Panc1 (cell line): ENCODE measurements around the gene PIGM. TPM values are rescaled to one million over a fixed set of nuclear protein-coding genes. Genes with fewer than 3 reads are reported as not detected.

ENCODE experiments used
- ATAC-seq: fragments of 200-7000 bp; cut with Tn5 transposase; 2 replicates; pipeline ENCODE4 v1.9.1; 2020; ENCODE audit warnings: mild to moderate bottlenecking, moderate library complexity
- BruUV-seq: library from RNA; stranded (reverse); fragments of 400-500 nt; replicated peaks from 2 replicates; lab custom pipeline; 2021; lab: Mats Ljungman, UMichigan
- CTCF ChIA-PET: fragments of 300-600 bp; sonication (Branson Sonifier 250); formaldehyde crosslinking; loops from one replicate; lab custom pipeline; 2022; ENCODE audit warnings: antibody characterized with exemption; lab: Charles Lee
- POLR2A ChIA-PET: fragments of 300-600 bp; sonication (Branson Sonifier 250); formaldehyde crosslinking; loops from one replicate; lab custom pipeline; 2022; ENCODE audit warnings: antibody characterized with exemption; lab: Charles Lee
- DNase-seq: peaks from one replicate; pipeline ENCODE4 v3.0.0-alpha.2; 2010; ENCODE audit warnings: low read depth, low spot score
- H3K27ac ChIP-seq: 2 replicates; pipeline ENCODE4 v1.5.1; 2011; ENCODE audit warnings: mild to moderate bottlenecking, low read length, inconsistent platforms
- H3K27me3 ChIP-seq: fragments of 200-500 bp; sonication (Bioruptor generic); 2 replicates; pipeline ENCODE4 v1.6.0; 2014; ENCODE audit warnings: low read length, inconsistent platforms; ENCODE audit not compliant: control insufficient read depth, insufficient read depth
- H3K36me3 ChIP-seq: fragments of 200-500 bp; sonication (Bioruptor generic); 2 replicates; pipeline ENCODE4 v1.5.1; 2014; ENCODE audit warnings: inconsistent platforms, mild to moderate bottlenecking, low read length, moderate library complexity; ENCODE audit not compliant: control insufficient read depth, insufficient read depth
- H3K4me1 ChIP-seq: 2 replicates; pipeline ENCODE4 v1.5.1; 2011; ENCODE audit warnings: inconsistent platforms, mild to moderate bottlenecking, low read length, moderate library complexity; ENCODE audit not compliant: control insufficient read depth, insufficient read depth
- H3K4me3 ChIP-seq, 2 experiments: 2 replicates each; pipeline ENCODE4 v1.5.1; 2011 to 2012; ENCODE audit warnings: low read depth in 2 of 2, low read length in 2 of 2, mild to moderate bottlenecking in 2 of 2, inconsistent platforms in 1 of 2, moderate library complexity in 1 of 2
- H3K9me3 ChIP-seq: fragments of 200-500 bp; sonication (Bioruptor generic); 2 replicates; pipeline ENCODE4 v1.5.1; 2014; ENCODE audit warnings: low read depth, mild to moderate bottlenecking, inconsistent platforms, low read length, moderate library complexity; ENCODE audit not compliant: control insufficient read depth, insufficient read depth
- CTCF ChIP-seq: fragments of 450-650 bp; IDR thresholded peaks from 2 replicates; pipeline ENCODE4 v1.5.1; 2017; ENCODE audit warnings: mild to moderate bottlenecking
- POLR2AphosphoS5 ChIP-seq: IDR thresholded peaks from 2 replicates; pipeline ENCODE4 v1.6.1; 2012; ENCODE audit warnings: mild to moderate bottlenecking, low read depth, low read length, moderate library complexity
- REST ChIP-seq, 2 experiments: IDR thresholded peaks; 2 replicates each; pipeline ENCODE4 v1.6.1; 2011 to 2012; ENCODE audit warnings: low read depth in 2 of 2, control low read depth in 1 of 2, low read length in 1 of 2, mild to moderate bottlenecking in 1 of 2, moderate library complexity in 1 of 2; ENCODE audit not compliant: insufficient read depth in 1 of 2
- SIN3A ChIP-seq: IDR thresholded peaks from 2 replicates; pipeline ENCODE4 v1.6.1; 2012; ENCODE audit warnings: low read depth, mild to moderate bottlenecking, low read length, moderate library complexity, borderline replicate concordance; ENCODE audit not compliant: insufficient read depth
- TCF7L2 ChIP-seq: IDR thresholded peaks from 2 replicates; pipeline ENCODE4 v1.6.1; 2011; ENCODE audit warnings: mild to moderate bottlenecking, low read depth, low read length, inconsistent platforms
- in situ Hi-C: cut with HindIII; loops from 2 replicates; pipeline ENCODE4 v1.10.0; 2016; ENCODE audit warnings: low sequenced_read_pairs, low pct_unique_long_range_greater_than_20kb
- intact Hi-C: fragments of 100-400 bp; cut with micrococcal nuclease; formaldehyde crosslinking; loops from one replicate; pipeline ENCODE4 v1.10.0; 2022; ENCODE audit not compliant: unreplicated experiment
- total RNA-seq: library from RNA; stranded (reverse); gene quantifications from one replicate; pipeline ENCODE4 v1.2.1, GENCODE V29; 2021; ENCODE audit not compliant: unreplicated experiment

PIGM gene
- total RNA-seq, 1 experiment from 2014 or later, result 4.4 TPM

GRCh38 chr1:160025314-160025713, 6.5 kb downstream of the PIGM start:
- TF ChIP-seq POLR2AphosphoS5, result no peak
- no peak for TF ChIP-seq REST (IDR thresholded peaks at IDR 0.05; ENCODE audit: insufficient read depth in 1 of 2, low read depth in 2 of 2, low read length in 1 of 2)
- CTCF ChIA-PET, result no interaction called here
- no peak for DNase-seq

GRCh38 chr1:160024195-160024905, 7.4 kb downstream of the PIGM start:
- intact Hi-C loops (no loop called here), in situ Hi-C loops (no loop called here)
- DNase-seq, result no peak
- Histone ChIP-seq H3K27me3 (no peaks in the 10 kb centered on the region; the same call in 1 of the 2 replicates), H3K4me3 (no peak overlapping the region), H3K36me3 (no peaks in the 10 kb centered on the region), H3K4me1 (no peaks in the 10 kb centered on the region), H3K27ac (no peak overlapping the region), H3K9me3 (no peaks in the 10 kb centered on the region)
- no TSS peak for BruUV-seq
- POLR2A ChIA-PET, result no interaction called here
- no peak for ATAC-seq
- CTCF ChIA-PET, result interaction anchor here (0.6 kb wide), 1 partner anchor 48 kb away, joined by 3 read pairs; no protein-coding TSS in a partner anchor
- TF ChIP-seq SIN3A (no peak), TCF7L2 (no peak), POLR2AphosphoS5 (no peak), REST (IDR thresholded peaks at IDR 0.05; ENCODE audit: insufficient read depth in 1 of 2, low read depth in 2 of 2, low read length in 1 of 2) (no peak), CTCF (no peak)

More at GRCh38 chr1:160025314-160025713, 6.5 kb downstream of the PIGM start:
- no peaks in the 10 kb centered on the region for H3K36me3 ChIP-seq
- H3K27me3 ChIP-seq, result no peaks in the 10 kb centered on the region; the same call in 1 of the 2 replicates
- no peaks in the 10 kb centered on the region for H3K9me3 ChIP-seq
- ATAC-seq, result no peak
- no peak overlapping the region for H3K27ac ChIP-seq
- H3K4me3 ChIP-seq, result no peak overlapping the region
- no TSS peak for BruUV-seq
- in situ Hi-C loops (no loop called here), intact Hi-C loops (no loop called here)
- H3K4me1 ChIP-seq, result no peaks in the 10 kb centered on the region
- POLR2A ChIA-PET, result no interaction called here
